ENCODE data around the gene FOLR3. TPM values are rescaled to one million over a fixed set of nuclear protein-coding genes. Genes with fewer than 3 reads are reported as not detected.
A peak's percentile ranks its signal among the peaks of the same experiment; 100 is the strongest.

FOLR3 gene
- total RNA-seq, 4 donors from 2014 or later = not detected

GRCh38 chr11:72102162-72102561 is 33.4 kb upstream of the FOLR3 start:
- peaks cover 0 to 30% (median 8%) of the 10 kb centered on the region in 4 donors for H3K4me1 ChIP-seq
- no peaks in the 10 kb centered on the region for H3K27me3 ChIP-seq
- no peaks in the 10 kb centered on the region for H3K9me3 ChIP-seq
- TF ChIP-seq POLR2A (IDR thresholded peaks at IDR 0.05) = no peak
- TF ChIP-seq CTCF (IDR thresholded peaks at IDR 0.05) = no peak
- DNase-seq = no peak
- peak overlapping the region; percentile 73 to 95 (median 82) for H3K4me3 ChIP-seq
- H3K36me3 ChIP-seq = peaks cover 0 to 22% (median 0%) of the 10 kb centered on the region in 3 donors
- peak overlapping the region; percentile 88 to 99 (median 92) for H3K27ac ChIP-seq

- DNase-seq = no peak
- Histone ChIP-seq H3K36me3 (peaks cover 0 to 18% (median 0%) of the 10 kb centered on the region in 3 donors), H3K4me3 (peak overlapping the region; percentile 73 to 95 (median 82)), H3K9me3 (no peaks in the 10 kb centered on the region), H3K27ac (peak overlapping the region; percentile 88 to 99 (median 92)), H3K4me1 (peaks cover 0 to 30% (median 8%) of the 10 kb centered on the region in 4 donors), H3K27me3 (no peaks in the 10 kb centered on the region)
- TF ChIP-seq CTCF (IDR thresholded peaks at IDR 0.05) (no peak), POLR2A (IDR thresholded peaks at IDR 0.05) (no peak)
Measured at GRCh38 chr11:72102631-72102945, 32.9 kb upstream of the FOLR3 start.

GRCh38 chr11:72102946-72103753 is 32.4 kb upstream of the FOLR3 start, which contains the start of gene LAMTOR1:
TSS of gene LAMTOR1 (minus strand) at chr11:72103297. CDS start at chr11:72103224, 73 bp downstream.
- Histone ChIP-seq H3K36me3 (peaks cover 0 to 12% (median 0%) of the 10 kb centered on the region in 3 donors), H3K4me3 (peak within 1 kb of the TSS; percentile 73 to 95 (median 82)), H3K27ac (peak within 1 kb of the TSS; percentile 88 to 99 (median 92)), H3K4me1 (peaks cover 0 to 30% (median 8%) of the 10 kb centered on the region in 4 donors), H3K27me3 (no peaks in the 10 kb centered on the region), H3K9me3 (no peaks in the 10 kb centered on the region)
- TF ChIP-seq CTCF (IDR thresholded peaks at IDR 0.05) (peak; percentile 6 to 71 (median 58)), POLR2A (IDR thresholded peaks at IDR 0.05) (peak; percentile 60 to 78)
- peak; percentile 99 to 100 (median 99) for DNase-seq

- TF ChIP-seq CTCF (IDR thresholded peaks at IDR 0.05) (peak in 1 of 6 experiments; percentile 6), POLR2A (IDR thresholded peaks at IDR 0.05) (no peak)
- Histone ChIP-seq H3K27ac (peak overlapping the region; percentile 88 to 99 (median 92)), H3K4me1 (peaks cover 0 to 30% (median 8%) of the 10 kb centered on the region in 4 donors), H3K27me3 (no peaks in the 10 kb centered on the region), H3K4me3 (peak overlapping the region; percentile 73 to 95 (median 82)), H3K36me3 (peaks cover 0 to 6% (median 0%) of the 10 kb centered on the region in 3 donors), H3K9me3 (no peaks in the 10 kb centered on the region)
- DNase-seq = peak in 1 of 3 donors; percentile 16
Measured at GRCh38 chr11:72103754-72104167, 31.8 kb upstream of the FOLR3 start.

GRCh38 chr11:72105888-72106287 is 29.6 kb upstream of the FOLR3 start, which contains the start of gene TOMT:
TSS of gene TOMT (plus strand) at chr11:72105924. CDS start at chr11:72105952, 28 bp downstream.
- H3K27ac ChIP-seq = no peak within 1 kb of the TSS
- TF ChIP-seq POLR2A (IDR thresholded peaks at IDR 0.05) = no peak
- TF ChIP-seq CTCF (IDR thresholded peaks at IDR 0.05) = no peak
- peaks cover 0 to 10% (median 0%) of the 10 kb centered on the region in 3 donors for H3K36me3 ChIP-seq
- H3K4me3 ChIP-seq = no peak within 1 kb of the TSS
- H3K27me3 ChIP-seq = no peaks in the 10 kb centered on the region
- DNase-seq = no peak
- peaks cover 0 to 24% (median 8%) of the 10 kb centered on the region in 4 donors for H3K4me1 ChIP-seq
- H3K9me3 ChIP-seq = no peaks in the 10 kb centered on the region
